ENCODE data around the gene MRPL12. TPM values are rescaled to one million over a fixed set of nuclear protein-coding genes. Genes with fewer than 3 reads are reported as not detected.

Gene MRPL12
- total and polyA plus RNA-seq, 2 of the 13 experiments (the other 11 are each of a cell fraction or from before 2014, with no cell fraction given) = 39.1 to 94.1 TPM

DNA sequence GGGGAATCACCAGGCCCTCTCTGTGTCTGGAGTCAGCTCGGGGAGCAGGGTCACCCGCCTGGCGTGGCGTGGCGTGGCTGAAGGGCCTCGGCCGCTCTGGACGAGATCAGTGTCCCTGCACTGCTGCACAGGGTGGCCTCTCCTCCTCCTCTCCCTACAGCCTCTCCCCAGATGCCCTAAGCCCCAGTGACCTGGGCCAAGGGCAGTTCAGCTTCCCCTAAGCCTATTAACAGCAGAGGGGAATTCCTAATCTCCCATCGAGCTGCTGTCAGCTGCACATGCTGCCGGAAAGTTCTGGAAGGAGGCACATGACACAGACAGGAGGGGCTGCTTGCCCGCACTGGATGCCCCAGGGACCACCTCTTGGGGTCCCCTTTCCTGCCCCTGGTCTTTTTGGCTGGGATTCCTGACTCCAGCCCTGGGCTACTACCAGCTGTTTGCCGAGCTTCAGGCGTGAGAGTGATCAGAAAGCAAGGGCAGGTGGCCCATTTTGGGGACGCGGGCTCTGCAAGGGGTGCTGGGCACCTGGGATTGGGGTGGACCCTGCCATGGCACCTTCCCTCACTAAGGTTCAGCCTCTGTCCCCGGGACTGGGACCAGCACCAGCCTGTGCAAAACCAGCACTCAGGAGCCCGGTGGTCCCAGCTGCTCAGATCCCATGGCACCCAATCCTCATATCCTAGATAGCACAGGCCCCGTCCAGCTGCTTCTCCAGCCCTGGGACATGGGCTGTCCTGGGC is 47.6 kb upstream of the MRPL12 start (continued):
- TF ChIP-seq NR2F1 (CRISPR knock-in tag; IDR thresholded peaks at IDR 0.05) (peak in 1 of 2 experiments; percentile 49; a peak in 1 of 4 replicates), HOXD1 (CRISPR knock-in tag; IDR thresholded peaks at IDR 0.05) (no peak), ZNF430 (CRISPR knock-in tag; IDR thresholded peaks at IDR 0.05) (0 out of 2 replicates have a peak, but pooled peaks have one; percentile 61), TARDBP (CRISPR knock-in tag; IDR thresholded peaks at IDR 0.05) (0 out of 2 replicates have a peak, but pooled peaks have one; percentile 33), FOXA3 (CRISPR knock-in tag; IDR thresholded peaks at IDR 0.05) (0 out of 2 replicates have a peak, but pooled peaks have one; percentile 15), ELF1 (CRISPR knock-in tag; IDR thresholded peaks at IDR 0.05) (0 out of 2 replicates have a peak, but pooled peaks have one; percentile 10), TRIM22 (IDR thresholded peaks at IDR 0.05) (no peak), MIXL1 (CRISPR knock-in tag; IDR thresholded peaks at IDR 0.05) (peak; percentile 93), ATF7 (IDR thresholded peaks at IDR 0.05) (no peak), ATF7 (CRISPR knock-in tag; IDR thresholded peaks at IDR 0.05) (no peak), NR2F6 (IDR thresholded peaks at IDR 0.05) (peak; percentile 61; the same call in 1 of the 2 replicates), NR2F6 (CRISPR knock-in tag; IDR thresholded peaks at IDR 0.05) (peak; percentile 59; the same call in 1 of the 2 replicates), ZSCAN25 (CRISPR knock-in tag; IDR thresholded peaks at IDR 0.05) (peak; percentile 95), ZNF607 (CRISPR knock-in tag; IDR thresholded peaks at IDR 0.05; ENCODE audit: borderline replicate concordance) (peak; percentile 90), KAT8 (CRISPR knock-in tag; IDR thresholded peaks at IDR 0.05) (no peak)
- TF ChIP-seq, protein P1, sequence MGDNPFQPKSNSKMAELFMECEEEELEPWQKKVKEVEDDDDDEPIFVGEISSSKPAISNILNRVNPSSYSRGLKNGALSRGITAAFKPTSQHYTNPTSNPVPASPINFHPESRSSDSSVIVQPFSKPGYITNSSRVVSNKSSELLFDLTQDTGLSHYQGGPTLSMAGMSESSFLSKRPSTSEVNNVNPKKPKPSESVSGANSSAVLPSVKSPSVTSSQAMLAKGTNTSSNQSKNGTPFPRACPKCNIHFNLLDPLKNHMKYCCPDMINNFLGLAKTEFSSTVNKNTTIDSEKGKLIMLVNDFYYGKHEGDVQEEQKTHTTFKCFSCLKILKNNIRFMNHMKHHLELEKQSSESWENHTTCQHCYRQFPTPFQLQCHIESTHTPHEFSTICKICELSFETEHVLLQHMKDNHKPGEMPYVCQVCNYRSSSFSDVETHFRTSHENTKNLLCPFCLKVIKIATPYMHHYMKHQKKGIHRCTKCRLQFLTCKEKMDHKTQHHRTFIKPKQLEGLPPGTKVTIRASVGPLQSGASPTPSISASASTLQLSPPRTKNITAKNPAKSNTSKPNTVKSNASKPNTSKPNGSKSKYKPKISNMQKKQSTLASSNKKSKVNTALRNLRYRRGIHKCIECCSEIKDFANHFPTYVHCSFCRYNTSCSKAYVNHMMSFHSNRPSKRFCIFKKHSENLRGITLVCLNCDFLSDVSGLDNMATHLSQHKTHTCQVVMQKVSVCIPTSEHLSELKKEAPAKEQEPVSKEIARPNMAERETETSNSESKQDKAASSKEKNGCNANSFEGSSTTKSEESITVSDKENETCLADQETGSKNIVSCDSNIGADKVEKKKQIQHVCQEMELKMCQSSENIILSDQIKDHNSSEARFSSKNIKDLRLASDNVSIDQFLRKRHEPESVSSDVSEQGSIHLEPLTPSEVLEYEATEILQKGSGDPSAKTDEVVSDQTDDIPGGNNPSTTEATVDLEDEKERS (CRISPR knock-in tag; IDR thresholded peaks at IDR 0.05) = peak; percentile 42; the same call in 1 of the 2 replicates
- TF ChIP-seq, protein P2, sequence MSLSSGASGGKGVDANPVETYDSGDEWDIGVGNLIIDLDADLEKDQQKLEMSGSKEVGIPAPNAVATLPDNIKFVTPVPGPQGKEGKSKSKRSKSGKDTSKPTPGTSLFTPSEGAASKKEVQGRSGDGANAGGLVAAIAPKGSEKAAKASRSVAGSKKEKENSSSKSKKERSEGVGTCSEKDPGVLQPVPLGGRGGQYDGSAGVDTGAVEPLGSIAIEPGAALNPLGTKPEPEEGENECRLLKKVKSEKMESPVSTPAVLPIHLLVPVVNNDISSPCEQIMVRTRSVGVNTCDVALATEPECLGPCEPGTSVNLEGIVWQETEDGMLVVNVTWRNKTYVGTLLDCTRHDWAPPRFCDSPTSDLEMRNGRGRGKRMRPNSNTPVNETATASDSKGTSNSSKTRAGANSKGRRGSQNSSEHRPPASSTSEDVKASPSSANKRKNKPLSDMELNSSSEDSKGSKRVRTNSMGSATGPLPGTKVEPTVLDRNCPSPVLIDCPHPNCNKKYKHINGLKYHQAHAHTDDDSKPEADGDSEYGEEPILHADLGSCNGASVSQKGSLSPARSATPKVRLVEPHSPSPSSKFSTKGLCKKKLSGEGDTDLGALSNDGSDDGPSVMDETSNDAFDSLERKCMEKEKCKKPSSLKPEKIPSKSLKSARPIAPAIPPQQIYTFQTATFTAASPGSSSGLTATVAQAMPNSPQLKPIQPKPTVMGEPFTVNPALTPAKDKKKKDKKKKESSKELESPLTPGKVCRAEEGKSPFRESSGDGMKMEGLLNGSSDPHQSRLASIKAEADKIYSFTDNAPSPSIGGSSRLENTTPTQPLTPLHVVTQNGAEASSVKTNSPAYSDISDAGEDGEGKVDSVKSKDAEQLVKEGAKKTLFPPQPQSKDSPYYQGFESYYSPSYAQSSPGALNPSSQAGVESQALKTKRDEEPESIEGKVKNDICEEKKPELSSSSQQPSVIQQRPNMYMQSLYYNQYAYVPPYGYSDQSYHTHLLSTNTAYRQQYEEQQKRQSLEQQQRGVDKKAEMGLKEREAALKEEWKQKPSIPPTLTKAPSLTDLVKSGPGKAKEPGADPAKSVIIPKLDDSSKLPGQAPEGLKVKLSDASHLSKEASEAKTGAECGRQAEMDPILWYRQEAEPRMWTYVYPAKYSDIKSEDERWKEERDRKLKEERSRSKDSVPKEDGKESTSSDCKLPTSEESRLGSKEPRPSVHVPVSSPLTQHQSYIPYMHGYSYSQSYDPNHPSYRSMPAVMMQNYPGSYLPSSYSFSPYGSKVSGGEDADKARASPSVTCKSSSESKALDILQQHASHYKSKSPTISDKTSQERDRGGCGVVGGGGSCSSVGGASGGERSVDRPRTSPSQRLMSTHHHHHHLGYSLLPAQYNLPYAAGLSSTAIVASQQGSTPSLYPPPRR (CRISPR knock-in tag; IDR thresholded peaks at IDR 0.05; ENCODE audit: borderline replicate concordance) = 0 out of 2 replicates have a peak, but pooled peaks have one; percentile 32

Data from HepG2 (cell line).